HG03432 (cell line): ENCODE results near the gene TOX2.

Experiments used
- ATAC-seq: cut with Tn5 transposase; IDR thresholded peaks from one replicate; pipeline ENCODE4 v1.9.1; 2021; ENCODE audit warnings: mild to moderate bottlenecking, moderate library complexity; ENCODE audit not compliant: unreplicated experiment

The TOX2 gene

GRCh38 chr20:43974695-43975094 lies 60.0 kb downstream of the TOX2 start:
- ATAC-seq = no peak

GRCh38 chr20:43975096-43975768 lies 60.6 kb downstream of the TOX2 start:
- ATAC-seq = no peak

- no peak for ATAC-seq
Measured at GRCh38 chr20:43976547-43976946, 61.9 kb downstream of the TOX2 start.

- no peak for ATAC-seq
Measured at GRCh38 chr20:43977252-43977651, 62.6 kb downstream of the TOX2 start.

GRCh38 chr20:43977962-43978361 lies 63.3 kb downstream of the TOX2 start:
- ATAC-seq = no peak

GRCh38 chr20:43979576-43980105 lies 65.0 kb downstream of the TOX2 start:
- no peak for ATAC-seq

GRCh38 chr20:43981540-43981939 lies 66.9 kb downstream of the TOX2 start:
- no peak for ATAC-seq

- ATAC-seq = no peak
Measured at GRCh38 chr20:43982016-43982415, 67.4 kb downstream of the TOX2 start.

GRCh38 chr20:43982886-43983285 lies 68.2 kb downstream of the TOX2 start:
- ATAC-seq = no peak

- no peak for ATAC-seq
Measured at GRCh38 chr20:43983359-43983758, 68.7 kb downstream of the TOX2 start.

- no peak for ATAC-seq
Measured at GRCh38 chr20:43983904-43984361, 69.3 kb downstream of the TOX2 start.

GRCh38 chr20:43984587-43984986 lies 69.9 kb downstream of the TOX2 start:
- ATAC-seq = no peak

- no peak for ATAC-seq
Measured at GRCh38 chr20:43985121-43985520, 70.5 kb downstream of the TOX2 start.

- no peak for ATAC-seq
Measured at GRCh38 chr20:43985608-43986316, 71.1 kb downstream of the TOX2 start.

GRCh38 chr20:43987018-43987417 lies 72.4 kb downstream of the TOX2 start:
- no peak for ATAC-seq

GRCh38 chr20:43987531-43987930 lies 72.9 kb downstream of the TOX2 start:
- ATAC-seq = no peak

GRCh38 chr20:43988451-43988850 lies 73.8 kb downstream of the TOX2 start:
- no peak for ATAC-seq

- ATAC-seq = no peak
Measured at GRCh38 chr20:43988867-43989266, 74.2 kb downstream of the TOX2 start.

GRCh38 chr20:43991261-43991660 lies 76.6 kb downstream of the TOX2 start:
- ATAC-seq = no peak

- ATAC-seq = no peak
Measured at GRCh38 chr20:43991982-43992381, 77.3 kb downstream of the TOX2 start.

GRCh38 chr20:43992885-43993284 lies 78.2 kb downstream of the TOX2 start:
- ATAC-seq = no peak

GRCh38 chr20:43993560-43993959 lies 78.9 kb downstream of the TOX2 start:
- ATAC-seq = no peak
